Endothelial cell of hepatic sinusoid (primary cell): ENCODE results near the gene PKNOX1.
"Not testable (repeated sequence)": the region's sequence is repeated elsewhere in the genome, so short reads cannot be mapped to it uniquely, and the experiment has no call there.

ENCODE experiments used
- in situ Hi-C: cut with HindIII; loops from 2 replicates; pipeline ENCODE4 v1.10.0; 2017; ENCODE audit warnings: low sequenced_read_pairs

The PKNOX1 gene

GRCh38 chr21:42973991-42974831 lies at the start of gene PKNOX1:
TSS of gene PKNOX1 (plus strand) at chr21:42974562. CDS start at chr21:43004382, 29,820 bp downstream.
- in situ Hi-C loops, result no loop called here

- in situ Hi-C loops, result loop anchor here (5.0 kb wide), 1 partner anchor 92 kb away; no protein-coding TSS in a partner anchor
Measured at GRCh38 chr21:42925114-42925926, 49.0 kb upstream of the PKNOX1 start, which contains the start of gene ERVH48-1. TSS of gene ERVH48-1 (minus strand) at chr21:42925630. CDS start at chr21:42919006, 6,624 bp downstream.

- in situ Hi-C loops, result loop anchor here (5.0 kb wide), 1 partner anchor 90 kb away; no protein-coding TSS in a partner anchor
Measured at GRCh38 chr21:42927474-42928200, 46.7 kb upstream of the PKNOX1 start.

- in situ Hi-C loops, result loop anchor here (5.0 kb wide), 1 partner anchor 87 kb away; no protein-coding TSS in a partner anchor
Measured at GRCh38 chr21:42929969-42930368, 44.4 kb upstream of the PKNOX1 start.

- in situ Hi-C loops, result no loop called here
Measured at GRCh38 chr21:42931560-42932235, 42.7 kb upstream of the PKNOX1 start.

- in situ Hi-C loops, result not testable (repeated sequence)
Measured at GRCh38 chr21:42932378-42933136, 41.8 kb upstream of the PKNOX1 start.

- in situ Hi-C loops, result not testable (repeated sequence)
Measured at GRCh38 chr21:42933137-42933970, 41.0 kb upstream of the PKNOX1 start.

GRCh38 chr21:42933973-42934372 lies 40.4 kb upstream of the PKNOX1 start:
- in situ Hi-C loops, result not testable (repeated sequence)

- in situ Hi-C loops, result not testable (repeated sequence)
Measured at GRCh38 chr21:42936360-42936759, 38.0 kb upstream of the PKNOX1 start.

- in situ Hi-C loops, result not testable (repeated sequence)
Measured at GRCh38 chr21:42937034-42937940, 37.1 kb upstream of the PKNOX1 start.

- in situ Hi-C loops, result no loop called here
Measured at GRCh38 chr21:42937960-42938605, 36.3 kb upstream of the PKNOX1 start.

GRCh38 chr21:42938606-42938995 lies 35.8 kb upstream of the PKNOX1 start:
- in situ Hi-C loops, result not testable (repeated sequence)

GRCh38 chr21:42939582-42940413 lies 34.6 kb upstream of the PKNOX1 start:
- in situ Hi-C loops, result no loop called here

GRCh38 chr21:42941696-42942085 lies 32.7 kb upstream of the PKNOX1 start:
- in situ Hi-C loops, result no loop called here

GRCh38 chr21:42942244-42942643 lies 32.1 kb upstream of the PKNOX1 start:
- in situ Hi-C loops, result no loop called here

- in situ Hi-C loops, result not testable (repeated sequence)
Measured at GRCh38 chr21:42949094-42949755, 25.1 kb upstream of the PKNOX1 start.
